Kidney glomerular epithelial cell (primary cell): ENCODE data around the gene UBE2E1.
"Not testable (repeated sequence)": the region's sequence is repeated elsewhere in the genome, so short reads cannot be mapped to it uniquely, and the experiment has no call there.

Experiments
- DNase-seq: peaks from one replicate; lab custom pipeline; 2025; lab: John Stamatoyannopoulos, UW

UBE2E1 gene

GRCh38 chr3:23845326-23846216, 39.8 kb downstream of the UBE2E1 start:
- DNase-seq = no peak

GRCh38 chr3:23849462-23849861, 43.7 kb downstream of the UBE2E1 start:
- DNase-seq = not testable (repeated sequence)

GRCh38 chr3:23856286-23856685, 50.5 kb downstream of the UBE2E1 start:
- DNase-seq = no peak

GRCh38 chr3:23859012-23859743, 53.4 kb downstream of the UBE2E1 start:
- DNase-seq = no peak

- DNase-seq = no peak
These were observed 54.2 kb downstream of the UBE2E1 start for GRCh38 chr3:23859839-23860382.

GRCh38 chr3:23861689-23862088, 55.9 kb downstream of the UBE2E1 start:
- no peak for DNase-seq

- DNase-seq = no peak
These were observed 57.3 kb downstream of the UBE2E1 start for GRCh38 chr3:23863060-23863459.

GRCh38 chr3:23864931-23865330, 59.2 kb downstream of the UBE2E1 start:
- DNase-seq = no peak

- DNase-seq = peak; percentile 40
These were observed 60.0 kb downstream of the UBE2E1 start for GRCh38 chr3:23865595-23866396.

- no peak for DNase-seq
These were observed 61.6 kb downstream of the UBE2E1 start for GRCh38 chr3:23867400-23867799.

- no peak for DNase-seq
These were observed 62.1 kb downstream of the UBE2E1 start for GRCh38 chr3:23867838-23868237.

- DNase-seq = no peak
These were observed 64.4 kb downstream of the UBE2E1 start for GRCh38 chr3:23869977-23870662.

- not testable (repeated sequence) for DNase-seq
These were observed 64.9 kb downstream of the UBE2E1 start for GRCh38 chr3:23870663-23871043.

GRCh38 chr3:23871361-23871760, 65.6 kb downstream of the UBE2E1 start:
- DNase-seq = not testable (repeated sequence)

GRCh38 chr3:23872330-23872729, 66.6 kb downstream of the UBE2E1 start:
- DNase-seq = no peak

GRCh38 chr3:23873941-23874340, 68.2 kb downstream of the UBE2E1 start:
- DNase-seq = no peak

GRCh38 chr3:23874359-23875112, 68.8 kb downstream of the UBE2E1 start:
- DNase-seq = peak; percentile 25

- no peak for DNase-seq
These were observed 69.5 kb downstream of the UBE2E1 start for GRCh38 chr3:23875113-23875725.

- no peak for DNase-seq
These were observed 71.2 kb downstream of the UBE2E1 start for GRCh38 chr3:23876923-23877322.

GRCh38 chr3:23877329-23877980, 71.7 kb downstream of the UBE2E1 start:
- peak; percentile 74 for DNase-seq
